HUES48 (cell line): Measurements from ENCODE around the gene MCM6.

ENCODE experiments used
- H3K27ac ChIP-seq: one replicate; pipeline ENCODE4 v1.7.0; 2013; ENCODE audit warnings: low read depth, low read length, inconsistent platforms
- H3K27me3 ChIP-seq: 2 replicates; pipeline ENCODE4 v1.6.1; 2013; ENCODE audit warnings: mild to moderate bottlenecking, low read length; ENCODE audit not compliant: control insufficient read depth, insufficient read depth
- H3K36me3 ChIP-seq: 2 replicates; pipeline ENCODE4 v1.6.1; 2013; ENCODE audit warnings: low read length; ENCODE audit not compliant: control insufficient read depth, insufficient read depth
- H3K4me1 ChIP-seq: 2 replicates; pipeline ENCODE4 v1.6.1; 2013; ENCODE audit warnings: mild to moderate bottlenecking, low read length; ENCODE audit not compliant: control insufficient read depth, insufficient read depth
- H3K4me3 ChIP-seq: 2 replicates; pipeline ENCODE4 v1.5.1; 2013; ENCODE audit warnings: mild to moderate bottlenecking, low read depth, low read length
- H3K9ac ChIP-seq: 2 replicates; pipeline ENCODE4 v1.6.1; 2013; ENCODE audit warnings: mild to moderate bottlenecking, low read depth, low read length, moderate library complexity
- H3K9me3 ChIP-seq: 2 replicates; pipeline ENCODE4 v1.6.1; 2013; ENCODE audit warnings: low read length; ENCODE audit not compliant: control insufficient read depth, insufficient read depth

Gene MCM6

DNA sequence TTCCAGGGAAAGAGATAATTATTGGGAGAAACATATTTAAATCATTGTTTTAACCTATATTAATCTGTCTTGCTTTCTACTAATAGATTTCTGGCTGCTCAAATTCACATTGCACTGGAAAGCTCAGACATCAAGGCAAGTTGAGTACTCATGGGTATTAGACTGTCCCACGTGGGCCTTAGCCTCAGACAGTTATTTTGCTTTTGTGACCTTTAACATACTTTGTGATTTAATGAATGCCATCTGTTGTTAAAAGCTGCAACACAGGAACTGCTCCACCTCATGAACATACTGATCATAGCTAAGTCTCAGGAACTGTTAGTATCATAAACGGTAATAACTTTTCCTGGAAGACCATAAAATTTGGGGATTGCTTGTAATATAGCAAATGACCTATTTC is 36.5 kb downstream of the MCM6 start:
- Histone ChIP-seq H3K27ac (no peak overlapping the region), H3K9ac (no peak overlapping the region), H3K36me3 (peaks cover 53% of the 10 kb centered on the region), H3K4me1 (no peaks in the 10 kb centered on the region), H3K27me3 (no peaks in the 10 kb centered on the region), H3K4me3 (no peak overlapping the region), H3K9me3 (no peaks in the 10 kb centered on the region)

GRCh38 chr2:135838502-135838901 is 37.7 kb downstream of the MCM6 start:
- H3K4me1 ChIP-seq, result no peaks in the 10 kb centered on the region
- H3K27ac ChIP-seq, result no peak overlapping the region
- H3K9ac ChIP-seq, result no peak overlapping the region
- H3K9me3 ChIP-seq, result no peaks in the 10 kb centered on the region
- no peaks in the 10 kb centered on the region for H3K27me3 ChIP-seq
- peaks cover 41% of the 10 kb centered on the region for H3K36me3 ChIP-seq
- no peak overlapping the region for H3K4me3 ChIP-seq

GRCh38 chr2:135836596-135837270 is 39.5 kb downstream of the MCM6 start, which contains the start of gene LCT:
TSS of gene LCT (minus strand) at chr2:135837184. CDS start at chr2:135837169, 15 bp downstream.
- H3K4me1 ChIP-seq, result no peaks in the 10 kb centered on the region
- H3K27me3 ChIP-seq, result no peaks in the 10 kb centered on the region
- peaks cover 24% of the 10 kb centered on the region for H3K36me3 ChIP-seq
- no peaks in the 10 kb centered on the region for H3K9me3 ChIP-seq
- no peak within 1 kb of the TSS for H3K4me3 ChIP-seq
- H3K9ac ChIP-seq, result no peak within 1 kb of the TSS
- no peak within 1 kb of the TSS for H3K27ac ChIP-seq

DNA sequence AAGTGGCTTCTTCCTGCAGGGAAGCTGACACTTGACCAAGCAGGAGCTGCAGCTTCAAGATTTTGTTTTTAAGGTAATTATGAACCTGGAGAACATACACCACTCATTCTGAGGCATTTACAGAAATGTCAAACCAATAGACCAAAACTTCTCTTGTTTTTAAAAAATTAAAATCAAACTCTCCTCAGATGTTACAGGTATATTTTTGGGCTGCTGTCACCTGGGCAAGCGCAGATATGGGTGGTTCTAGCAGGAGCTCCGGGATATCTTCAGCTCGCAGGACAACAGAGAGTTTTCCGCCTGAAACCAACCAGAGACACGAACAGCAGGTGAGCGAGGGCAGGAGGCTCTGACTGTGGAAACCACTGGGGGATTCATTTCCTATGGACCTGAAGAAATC is 43.4 kb downstream of the MCM6 start:
- Histone ChIP-seq H3K4me3 (no peak overlapping the region), H3K9me3 (no peaks in the 10 kb centered on the region), H3K36me3 (no peaks in the 10 kb centered on the region), H3K27ac (no peak overlapping the region), H3K27me3 (no peaks in the 10 kb centered on the region), H3K9ac (no peak overlapping the region), H3K4me1 (no peaks in the 10 kb centered on the region)

- no peak overlapping the region for H3K4me3 ChIP-seq
- H3K27me3 ChIP-seq, result no peaks in the 10 kb centered on the region
- no peaks in the 10 kb centered on the region for H3K36me3 ChIP-seq
- H3K4me1 ChIP-seq, result no peaks in the 10 kb centered on the region
- H3K9ac ChIP-seq, result no peak overlapping the region
- H3K27ac ChIP-seq, result no peak overlapping the region
- H3K9me3 ChIP-seq, result no peaks in the 10 kb centered on the region
Measured at GRCh38 chr2:135831180-135831812, 44.9 kb downstream of the MCM6 start.

DNA sequence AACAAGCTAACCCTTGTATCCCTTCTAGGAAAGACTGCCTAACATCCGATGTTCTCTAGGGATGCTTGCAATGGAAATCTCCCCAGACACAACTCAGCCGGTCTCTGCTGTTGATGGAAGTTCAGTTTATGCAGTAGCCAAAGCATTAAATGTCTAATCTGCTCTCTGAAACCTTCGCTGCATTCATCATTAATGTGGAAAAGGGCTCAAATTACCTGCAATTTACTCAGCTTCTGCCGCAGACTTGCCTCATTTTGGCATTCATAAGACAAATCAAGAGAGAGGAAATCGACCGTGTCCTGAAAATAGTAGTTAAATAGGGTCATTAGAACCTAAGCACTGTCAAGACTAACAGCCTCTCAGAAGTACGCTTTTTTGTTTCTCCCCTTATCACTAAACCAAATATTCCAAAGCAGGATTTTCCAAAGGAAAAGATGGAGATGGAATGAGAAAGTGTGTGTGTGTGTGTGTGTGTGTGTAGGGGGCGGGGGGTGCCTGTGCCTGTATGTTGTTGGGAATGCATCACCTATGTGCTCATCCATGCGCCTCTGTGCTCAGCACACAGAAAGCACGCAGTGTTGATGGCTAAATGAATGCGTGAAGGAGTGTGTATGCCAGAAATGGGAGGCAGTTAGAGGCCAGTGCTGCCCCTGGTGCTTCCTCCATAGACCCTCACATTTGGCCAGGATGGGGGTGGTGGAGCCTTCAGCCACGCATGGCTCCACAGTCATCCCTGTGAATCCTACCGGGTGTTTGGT is 46.7 kb downstream of the MCM6 start:
- no peak overlapping the region for H3K4me3 ChIP-seq

DNA sequence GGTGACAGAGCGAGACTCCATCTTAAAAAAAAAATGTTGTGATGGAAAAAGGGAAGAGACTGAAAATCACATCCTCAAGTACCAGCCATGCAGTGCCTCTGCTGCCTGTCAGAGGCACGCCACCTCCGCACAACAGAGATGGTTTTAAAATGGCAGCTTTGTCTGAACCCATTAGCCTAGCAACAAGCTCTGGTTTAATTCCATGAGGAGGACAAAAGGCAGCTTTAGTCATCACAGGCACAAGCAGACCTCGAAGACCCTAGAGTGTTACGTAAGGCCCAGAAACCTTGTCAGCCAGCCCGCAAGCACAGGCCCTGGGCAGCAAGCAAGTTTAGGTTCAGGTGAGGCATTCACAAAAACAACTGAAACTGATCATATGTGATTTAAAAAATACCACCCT is 49.7 kb downstream of the MCM6 start:
- no peaks in the 10 kb centered on the region for H3K4me1 ChIP-seq
- H3K9ac ChIP-seq, result no peak overlapping the region
- H3K9me3 ChIP-seq, result no peaks in the 10 kb centered on the region
- H3K4me3 ChIP-seq, result no peak overlapping the region
- H3K36me3 ChIP-seq, result no peaks in the 10 kb centered on the region
- no peak overlapping the region for H3K27ac ChIP-seq
- H3K27me3 ChIP-seq, result no peaks in the 10 kb centered on the region

More for the DNA sequence above, 46.7 kb downstream of the MCM6 start:
- Histone ChIP-seq H3K9me3 (no peaks in the 10 kb centered on the region), H3K27me3 (no peaks in the 10 kb centered on the region), H3K4me1 (no peaks in the 10 kb centered on the region), H3K9ac (no peak overlapping the region), H3K27ac (no peak overlapping the region), H3K36me3 (no peaks in the 10 kb centered on the region)

DNA sequence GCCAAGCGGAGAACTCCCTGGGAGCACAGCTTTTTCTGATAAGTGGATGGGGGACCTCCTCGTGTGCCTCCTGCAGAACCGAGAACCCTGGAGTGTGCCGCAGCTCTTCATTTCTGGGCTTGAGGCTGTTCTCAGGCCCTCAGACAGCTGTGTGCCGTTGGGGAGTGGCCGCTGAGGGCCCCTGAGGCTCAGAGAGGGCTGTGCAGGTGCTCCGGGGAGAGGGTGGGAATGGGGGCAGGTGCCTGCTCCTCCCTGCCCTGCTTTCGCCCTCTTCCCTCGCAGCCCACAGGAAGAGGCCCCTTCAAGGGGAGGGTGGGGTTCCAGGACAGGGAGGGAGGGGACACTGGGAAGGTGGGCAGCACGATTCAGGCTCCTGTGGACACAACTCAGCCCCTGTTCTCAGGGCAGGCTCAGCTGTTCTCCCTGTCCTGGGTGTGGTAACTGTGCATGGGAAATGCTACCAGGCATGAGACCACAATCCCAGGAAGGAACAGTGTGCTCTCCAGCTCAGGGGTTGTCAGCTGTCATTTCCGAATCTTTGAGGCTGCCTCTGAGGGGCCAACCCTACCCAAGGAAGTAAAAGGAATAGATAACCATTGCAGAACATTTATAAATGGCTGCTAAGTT is 50.6 kb downstream of the MCM6 start:
- Histone ChIP-seq H3K27me3 (no peaks in the 10 kb centered on the region), H3K27ac (no peak overlapping the region), H3K4me3 (no peak overlapping the region), H3K36me3 (no peaks in the 10 kb centered on the region), H3K9me3 (no peaks in the 10 kb centered on the region), H3K4me1 (no peaks in the 10 kb centered on the region), H3K9ac (no peak overlapping the region)

- Histone ChIP-seq H3K9ac (no peak overlapping the region), H3K36me3 (no peaks in the 10 kb centered on the region), H3K27ac (no peak overlapping the region), H3K27me3 (no peaks in the 10 kb centered on the region), H3K4me3 (no peak overlapping the region), H3K4me1 (no peaks in the 10 kb centered on the region), H3K9me3 (no peaks in the 10 kb centered on the region)
Measured at GRCh38 chr2:135825131-135825530, 51.1 kb downstream of the MCM6 start.

DNA sequence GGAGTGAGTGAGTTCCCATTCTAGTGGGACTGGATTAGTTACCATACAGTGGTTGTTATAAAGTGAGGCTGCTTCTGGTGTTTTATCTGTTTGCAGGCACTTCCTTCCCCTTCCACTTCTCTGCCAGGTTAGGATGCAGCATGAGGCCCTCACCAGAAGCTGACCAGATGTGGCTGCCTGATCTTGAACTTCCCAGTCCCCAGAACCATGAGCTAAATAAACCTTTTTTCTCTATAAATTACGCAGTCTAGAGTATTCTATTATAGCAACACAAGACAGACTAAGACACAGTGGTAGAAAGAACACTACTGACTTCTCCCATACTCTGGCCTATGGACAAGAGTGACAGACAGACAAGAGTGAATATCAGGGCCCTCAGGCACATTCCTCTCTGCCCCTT is 53.4 kb downstream of the MCM6 start:
- H3K36me3 ChIP-seq, result no peaks in the 10 kb centered on the region
- H3K27ac ChIP-seq, result no peak overlapping the region
- H3K4me3 ChIP-seq, result no peak overlapping the region
- no peaks in the 10 kb centered on the region for H3K27me3 ChIP-seq
- H3K9ac ChIP-seq, result no peak overlapping the region
- H3K9me3 ChIP-seq, result no peaks in the 10 kb centered on the region
- H3K4me1 ChIP-seq, result no peaks in the 10 kb centered on the region

- Histone ChIP-seq H3K9me3 (no peaks in the 10 kb centered on the region), H3K9ac (no peak overlapping the region), H3K4me3 (no peak overlapping the region), H3K4me1 (no peaks in the 10 kb centered on the region), H3K36me3 (no peaks in the 10 kb centered on the region), H3K27me3 (no peaks in the 10 kb centered on the region), H3K27ac (no peak overlapping the region)
Measured at GRCh38 chr2:135821190-135821589, 55.1 kb downstream of the MCM6 start.
